Inflammatory macrophage treated with lipopolysaccharide for 4 hours (primary cell): ENCODE results near the gene AGBL2.
A peak's percentile ranks its signal among the peaks of the same experiment; 100 is the strongest.
"Not testable (repeated sequence)": the region's sequence is repeated elsewhere in the genome, so short reads cannot be mapped to it uniquely, and the experiment has no call there.

Source experiments
- DNase-seq: peaks from one replicate; pipeline ENCODE4 v3.0.0-alpha.2; 2020

AGBL2 gene

GRCh38 chr11:47688111-47688510 is 27.1 kb downstream of the AGBL2 start:
- DNase-seq = peak; percentile 62

DNA sequence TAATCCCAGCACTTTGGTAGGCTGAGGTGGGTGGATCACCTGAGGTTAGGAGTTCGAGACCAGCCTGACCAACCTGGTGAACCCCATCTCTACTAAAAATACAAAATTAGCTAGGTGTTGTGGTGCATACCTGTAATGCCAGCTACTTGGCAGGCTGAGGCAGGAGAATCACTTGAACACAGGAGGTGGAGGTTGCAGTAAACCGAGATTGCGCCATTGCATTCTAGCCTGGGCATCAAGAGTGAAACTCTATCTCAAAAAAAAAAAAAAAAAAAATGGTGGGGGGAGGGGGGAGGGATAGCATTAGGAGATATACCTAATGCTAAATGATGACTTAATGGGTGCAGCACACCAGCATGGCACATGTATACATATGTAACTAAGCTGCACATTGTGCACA is 28.5 kb downstream of the AGBL2 start:
- DNase-seq = not testable (repeated sequence)

- no peak for DNase-seq
These were observed 29.0 kb downstream of the AGBL2 start for GRCh38 chr11:47686151-47686550.

DNA sequence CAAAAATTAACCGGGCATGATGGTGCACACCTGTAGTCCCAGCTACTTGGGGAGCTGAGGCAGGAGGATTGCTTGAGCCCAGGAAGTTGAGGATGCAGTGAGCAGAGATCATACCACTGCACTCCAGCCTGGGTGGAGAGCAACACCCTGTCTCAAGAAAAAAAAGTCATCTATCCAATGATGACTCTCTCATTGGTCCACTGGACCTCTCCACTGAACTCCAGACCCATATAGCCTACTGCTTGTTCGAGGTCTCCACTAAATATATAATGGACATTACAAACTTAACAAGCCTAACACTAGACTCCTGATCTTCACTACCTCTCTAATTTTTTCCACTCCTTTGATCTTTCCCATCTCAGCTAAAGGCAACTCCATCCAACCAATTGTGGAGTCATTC is 39.3 kb downstream of the AGBL2 start:
- no peak for DNase-seq

- DNase-seq = no peak
These were observed 42.9 kb downstream of the AGBL2 start for GRCh38 chr11:47672283-47672730.

GRCh38 chr11:47669856-47670255 is 45.3 kb downstream of the AGBL2 start:
- no peak for DNase-seq

GRCh38 chr11:47668665-47669064 is 46.5 kb downstream of the AGBL2 start:
- DNase-seq = no peak

DNA sequence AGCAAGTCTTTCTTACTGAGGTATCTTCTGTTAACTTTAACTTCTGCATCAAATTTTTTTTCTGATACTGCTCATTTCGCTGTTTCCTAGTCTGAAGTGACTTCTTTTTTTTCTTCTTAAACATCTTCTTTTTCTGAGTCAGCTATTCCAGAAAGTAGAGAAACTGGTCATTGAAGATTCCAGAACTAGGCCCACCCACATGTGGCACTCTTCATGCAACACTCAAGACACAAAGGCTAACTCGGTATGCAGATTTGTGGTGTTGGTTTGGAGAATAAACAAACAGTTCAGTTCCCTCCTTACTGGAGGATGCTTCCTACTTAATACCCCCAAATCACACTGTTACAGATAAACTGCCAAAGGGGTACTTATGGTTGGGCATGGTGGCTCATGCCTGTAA is 47.6 kb downstream of the AGBL2 start:
- no peak for DNase-seq

DNA sequence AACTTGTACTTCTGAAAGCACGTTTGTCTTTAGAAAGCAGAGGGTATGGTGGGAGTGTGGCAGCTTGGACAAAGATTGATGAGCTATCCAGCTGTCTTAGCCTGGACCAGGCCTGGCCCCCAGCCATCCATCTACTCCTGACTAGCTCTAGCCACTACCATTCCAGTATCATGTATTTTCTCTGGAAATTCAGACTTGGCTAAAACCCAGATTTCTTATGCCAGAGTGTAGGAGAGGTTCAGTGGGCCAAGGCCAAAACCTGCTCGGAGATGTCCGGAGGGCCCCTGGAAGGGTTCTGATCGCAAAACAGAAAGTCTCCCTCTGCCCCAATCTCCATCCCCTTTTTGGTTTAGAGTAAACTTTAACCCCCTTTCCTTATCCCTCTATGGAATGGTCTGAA is 48.0 kb downstream of the AGBL2 start:
- no peak for DNase-seq

DNA sequence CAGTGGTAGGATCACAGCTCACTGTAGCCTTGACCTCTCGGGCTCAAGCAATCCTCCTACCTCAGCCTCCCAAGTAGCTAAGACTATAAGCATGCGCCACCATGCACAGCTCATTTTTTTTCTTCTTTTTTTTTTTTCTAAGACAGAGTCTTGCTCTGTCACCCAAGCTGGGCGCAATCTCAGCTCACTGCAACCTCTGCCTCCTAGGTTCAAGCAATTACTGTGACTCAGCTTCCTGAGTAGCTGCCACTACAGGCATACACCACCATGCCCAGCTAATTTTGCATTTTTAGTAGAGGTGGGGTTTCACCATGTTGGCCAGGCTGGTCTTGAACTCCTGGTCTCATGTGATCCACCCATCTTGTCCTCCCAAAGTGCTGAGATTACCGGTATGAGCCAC is 50.2 kb downstream of the AGBL2 start:
- DNase-seq = peak; percentile 45

- DNase-seq = no peak
These were observed 53.9 kb downstream of the AGBL2 start for GRCh38 chr11:47661245-47661644.

- DNase-seq = no peak
These were observed 55.9 kb downstream of the AGBL2 start for GRCh38 chr11:47659276-47659675.

DNA sequence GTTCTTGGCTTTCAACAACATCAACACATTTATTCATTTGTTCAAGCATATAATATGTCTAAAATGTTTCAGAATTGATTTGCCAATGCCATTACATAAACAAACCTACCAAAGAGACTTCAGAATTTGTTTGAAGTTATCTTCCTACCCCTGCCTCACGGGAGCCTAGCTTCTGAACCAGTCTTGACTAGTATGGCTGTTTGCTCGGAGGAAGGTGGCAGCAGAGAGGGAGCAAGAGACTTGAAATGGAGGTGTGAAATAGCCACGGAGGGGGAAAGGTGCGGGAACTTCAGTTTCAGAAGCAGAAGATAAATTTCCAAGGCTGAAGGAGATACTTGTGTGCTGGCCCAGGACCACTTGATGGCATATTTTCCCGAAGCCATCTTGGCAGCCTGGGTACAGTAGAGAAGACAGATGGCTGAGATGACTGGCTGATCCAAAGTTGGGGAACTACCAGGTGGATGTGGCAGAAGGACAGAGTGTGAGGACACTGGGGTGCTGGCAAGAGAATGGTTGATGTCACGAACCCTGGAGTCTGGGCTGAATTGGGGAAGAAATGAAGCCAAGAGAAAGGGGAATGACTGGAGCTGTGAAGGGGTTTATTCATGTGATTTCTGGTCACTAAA is 58.8 kb downstream of the AGBL2 start:
- no peak for DNase-seq

GRCh38 chr11:47651818-47652469 is 63.2 kb downstream of the AGBL2 start:
- DNase-seq = no peak

- DNase-seq = no peak
These were observed 65.9 kb downstream of the AGBL2 start for GRCh38 chr11:47649276-47649675.

DNA sequence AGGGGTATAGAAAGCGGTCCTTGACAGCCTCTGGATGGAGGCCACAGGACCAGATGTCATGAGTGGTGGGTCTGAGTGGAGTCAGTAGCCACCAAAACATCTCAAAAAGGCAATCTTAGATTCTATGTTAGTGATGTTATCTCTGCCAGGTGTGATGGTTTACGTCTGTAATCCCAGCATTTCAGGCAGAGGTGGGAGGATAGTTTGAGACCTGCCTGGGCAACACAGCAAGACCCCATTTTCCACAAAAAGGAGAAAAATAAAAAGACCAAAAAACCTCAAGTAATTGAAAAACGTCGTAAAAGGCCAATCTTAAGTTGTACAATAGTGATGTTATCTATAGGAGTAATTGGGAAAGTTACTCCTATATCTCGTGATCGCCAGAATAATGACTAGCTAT is 69.2 kb downstream of the AGBL2 start:
- no peak for DNase-seq

DNA sequence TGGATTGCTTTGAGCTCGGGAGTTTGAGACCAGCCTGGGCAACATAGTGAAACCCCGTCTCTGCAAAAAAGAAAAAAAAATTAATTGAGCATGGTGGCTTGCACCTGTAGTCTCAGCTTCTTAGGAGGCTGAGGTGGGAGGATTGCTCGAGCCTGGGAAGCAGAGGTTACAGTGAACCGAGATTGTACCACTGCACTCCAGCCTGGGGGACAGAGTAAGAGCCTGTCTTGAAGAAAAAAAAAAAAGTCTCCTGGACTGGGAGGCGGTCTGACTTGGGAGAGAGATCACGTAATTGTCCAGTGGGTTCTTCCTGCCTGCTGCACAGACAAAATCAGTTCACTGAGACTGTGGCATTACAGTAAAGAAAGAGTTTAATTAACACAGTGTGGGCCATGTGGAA is 69.7 kb downstream of the AGBL2 start:
- no peak for DNase-seq

GRCh38 chr11:47642099-47642855 is 72.9 kb downstream of the AGBL2 start, which contains the start of gene MTCH2:
Gene MTCH2, minus strand, starts transcription at chr11:47642559. Its CDS starts 94 bp downstream, at chr11:47642465.
- peak; percentile 98 for DNase-seq

GRCh38 chr11:47641600-47642098 is 73.5 kb downstream of the AGBL2 start:
- no peak for DNase-seq

DNA sequence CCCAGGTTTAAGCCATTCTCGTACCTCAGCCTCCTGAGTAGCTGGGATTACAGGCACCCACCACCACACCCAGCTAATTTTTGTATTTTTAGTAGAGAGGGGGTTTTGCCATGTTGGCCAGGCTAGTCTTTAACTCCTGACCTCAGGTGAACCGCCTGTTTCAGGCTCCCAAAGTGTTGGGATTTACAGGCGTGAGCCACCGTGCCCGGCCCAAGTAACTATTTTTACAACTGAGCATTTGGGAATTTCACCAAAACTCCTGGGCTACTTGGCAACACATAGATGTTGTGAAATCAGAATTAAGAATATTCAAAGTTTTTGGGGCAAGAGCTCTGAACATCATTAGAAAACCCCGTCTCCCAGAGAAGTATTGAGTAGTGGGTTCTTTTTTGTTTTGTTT is 74.7 kb downstream of the AGBL2 start:
- not testable (repeated sequence) for DNase-seq

DNA sequence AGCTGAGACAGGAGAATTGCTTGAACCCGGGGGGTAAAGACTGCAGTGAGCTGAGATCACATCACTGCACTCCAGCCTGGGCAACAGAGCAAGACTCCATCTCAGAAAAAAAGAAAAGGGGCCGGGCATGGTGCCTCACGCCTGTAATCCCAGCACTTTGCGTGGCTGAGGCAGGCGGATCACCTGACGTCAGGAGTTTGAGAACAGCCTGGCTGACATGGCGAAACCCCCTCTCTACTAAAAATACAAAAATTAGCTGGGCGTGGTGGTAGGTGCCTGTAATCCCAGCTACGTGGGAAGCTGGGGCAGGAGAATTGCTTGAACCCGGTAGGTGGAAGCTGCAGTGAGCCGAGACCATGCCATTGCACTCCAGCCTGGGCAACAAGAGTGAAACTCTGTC is 78.8 kb downstream of the AGBL2 start:
- DNase-seq = not testable (repeated sequence)

DNA sequence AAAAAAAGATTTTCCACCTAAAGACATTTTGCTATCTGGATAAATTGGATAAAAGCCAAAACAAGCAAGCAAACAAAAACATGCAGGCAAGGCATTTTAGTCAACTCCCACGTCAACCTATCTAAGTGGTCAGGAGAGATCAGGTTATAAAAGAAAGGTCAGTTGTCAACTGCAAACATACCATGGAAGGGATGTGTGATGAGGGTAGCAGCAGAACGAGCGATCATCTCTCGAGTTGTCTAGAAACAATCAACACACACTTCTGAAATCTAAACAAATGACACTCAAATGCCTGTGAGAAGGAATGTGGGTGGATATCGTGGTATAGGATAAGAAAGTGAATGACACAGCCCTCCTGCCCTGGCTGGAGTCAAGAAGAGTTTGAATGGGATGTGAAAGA is 83.7 kb downstream of the AGBL2 start:
- no peak for DNase-seq

- DNase-seq = no peak
These were observed 87.1 kb downstream of the AGBL2 start for GRCh38 chr11:47628026-47628425.

DNA sequence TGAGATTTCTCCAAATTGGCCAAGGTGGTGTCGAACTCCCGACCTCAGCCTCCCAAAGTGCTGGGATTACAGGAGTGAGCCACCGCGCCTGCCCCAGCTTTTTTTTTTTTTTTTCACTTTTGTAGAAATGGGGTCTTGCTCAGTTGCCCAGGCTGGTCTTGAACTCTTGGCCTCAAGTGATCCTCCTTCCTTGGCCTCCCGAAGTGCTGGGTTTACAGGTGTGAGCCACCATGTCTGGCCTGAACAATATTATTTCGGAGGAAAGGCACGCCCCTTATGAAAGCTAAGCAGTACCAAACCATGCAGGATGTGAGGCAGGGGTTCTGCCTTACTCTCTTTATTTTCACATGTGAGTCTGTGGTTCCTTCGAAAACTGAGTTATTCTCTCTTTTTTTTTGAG is 88.9 kb downstream of the AGBL2 start:
- DNase-seq = no peak
